B cell (primary cell): ENCODE measurements around the gene KAT2A. TPM values are rescaled to one million over a fixed set of nuclear protein-coding genes. Genes with fewer than 3 reads are reported as not detected.

ENCODE experiments used
- ATAC-seq: fragments of 200-7000 bp; cut with Tn5 transposase; one replicate; pipeline ENCODE4 v1.10.0; 2021; ENCODE audit warnings: low read depth, mild to moderate bottlenecking, moderate number of reproducible peaks, moderate library complexity
- CTCF ChIA-PET: fragments of 350-600 bp; sonication (Branson Sonifier 250); formaldehyde crosslinking; loops from one replicate; lab custom pipeline; 2021; ENCODE audit warnings: antibody characterized with exemption, inconsistent platforms; lab: Charles Lee
- POLR2A ChIA-PET: fragments of 350-600 bp; sonication (Branson Sonifier 250); formaldehyde crosslinking; loops from one replicate; lab custom pipeline; 2021; ENCODE audit warnings: antibody characterized with exemption; lab: Charles Lee
- DNase-seq: peaks from one replicate; pipeline ENCODE4 v3.0.0; 2013
- H2AFZ ChIP-seq: 2 replicates; pipeline ENCODE4 v1.6.1; 2012; ENCODE audit warnings: mild to moderate bottlenecking, low read depth, low read length; ENCODE audit not compliant: insufficient read depth, poor library complexity, severe bottlenecking
- H3K27ac ChIP-seq, 2 donors: 1 replicate in 1 of 2; 2 replicates in 1 of 2; pipeline ENCODE4 v1.5.1; 2012 to 2013; ENCODE audit warnings: low read length in 2 of 2, mild to moderate bottlenecking in 2 of 2, moderate library complexity in 1 of 2
- H3K27me3 ChIP-seq, 4 experiments: fragments of 200-600 bp in 1 of 4; sonication (generic) in 1 of 4; replicated peaks in 1 of 4; 1 replicate in 2 of 4; 2 replicates in 2 of 4; pipeline versions ENCODE4 v1.6.1 to v1.7.0; 2013 to 2016; ENCODE audit warnings: low read length in 3 of 4, mild to moderate bottlenecking in 2 of 4, mixed read lengths in 1 of 4, moderate library complexity in 1 of 4; ENCODE audit not compliant: insufficient read depth in 4 of 4, control insufficient read depth in 3 of 4; ENCODE audit errors: control extremely low read depth in 1 of 4
- H3K36me3 ChIP-seq, 2 experiments: replicated peaks in 1 of 2; 1 replicate in 1 of 2; 2 replicates in 1 of 2; pipeline versions ENCODE4 v1.6.1 to v1.7.1; 2013; ENCODE audit warnings: low read length in 1 of 2; ENCODE audit not compliant: insufficient read depth in 2 of 2, control insufficient read depth in 1 of 2; ENCODE audit errors: control extremely low read depth in 1 of 2, extremely low read depth in 1 of 2
- H3K4me1 ChIP-seq, 2 donors: fragments of 200-600 bp in 1 of 2; sonication (generic) in 1 of 2; 1 replicate in 1 of 2; 2 replicates in 1 of 2; pipeline versions ENCODE4 v1.5.1 to v1.6.1; 2013 to 2017; ENCODE audit warnings: low read length in 2 of 2; ENCODE audit not compliant: control insufficient read depth in 2 of 2, insufficient read depth in 2 of 2
- H3K4me2 ChIP-seq: replicated peaks from 2 replicates; pipeline ENCODE3; 2012; ENCODE audit warnings: mild to moderate bottlenecking, low read depth, low read length; ENCODE audit not compliant: poor library complexity, severe bottlenecking
- H3K4me3 ChIP-seq, 5 experiments: fragments of 200-600 bp in 1 of 5; sonication (generic) in 1 of 5; 1 replicate in 3 of 5; 2 replicates in 2 of 5; pipeline versions ENCODE4 v1.5.1 to v1.7.0; 2011 to 2016; ENCODE audit warnings: low read length in 4 of 5, mild to moderate bottlenecking in 4 of 5, low read depth in 2 of 5, control low read depth in 1 of 5, moderate library complexity in 1 of 5; ENCODE audit not compliant: insufficient read depth in 1 of 5; ENCODE audit errors: control extremely low read depth in 1 of 5, extremely low read depth in 1 of 5
- H3K79me2 ChIP-seq: fragments of 200-600 bp; sonication (generic); one replicate; pipeline ENCODE4 v1.6.0; 2016; ENCODE audit warnings: low read length; ENCODE audit not compliant: control insufficient read depth, insufficient read depth
- H3K9ac ChIP-seq: fragments of 200-600 bp; sonication (generic); 2 replicates; pipeline ENCODE4 v1.6.1; 2017; ENCODE audit warnings: mild to moderate bottlenecking, low read length, moderate library complexity
- H3K9me3 ChIP-seq, 3 donors: one replicate each; pipeline versions ENCODE4 v1.6.1 to v1.7.1; 2013; ENCODE audit warnings: low read length in 2 of 3; ENCODE audit not compliant: control insufficient read depth in 2 of 3, insufficient read depth in 1 of 3; ENCODE audit errors: control extremely low read depth in 1 of 3
- H4K20me1 ChIP-seq: 2 replicates; pipeline ENCODE4 v1.6.0; 2012; ENCODE audit warnings: mild to moderate bottlenecking, low read length; ENCODE audit not compliant: insufficient read depth, control insufficient read depth, poor library complexity, severe bottlenecking
- H3K27ac Mint-ChIP-seq: one replicate; pipeline ENCODE4 v1.8.0; 2021; ENCODE audit warnings: mixed read lengths
- H3K27me3 Mint-ChIP-seq: one replicate; pipeline ENCODE4 v1.8.0; 2021; ENCODE audit warnings: mixed read lengths
- H3K4me1 Mint-ChIP-seq: one replicate; pipeline ENCODE4 v1.8.0; 2021; ENCODE audit warnings: mixed read lengths
- H3K4me3 Mint-ChIP-seq: one replicate; pipeline ENCODE4 v1.8.0; 2021; ENCODE audit warnings: mixed read lengths
- H3K9me3 Mint-ChIP-seq: one replicate; pipeline ENCODE4 v1.8.0; 2022; ENCODE audit warnings: mixed read lengths; ENCODE audit not compliant: insufficient read depth
- CTCF ChIP-seq: fragments of 200-600 bp; IDR thresholded peaks from one replicate; pipeline ENCODE4 v1.8.0; 2022; ENCODE audit warnings: antibody characterized with exemption, mild to moderate bottlenecking
- EZH2 ChIP-seq: IDR thresholded peaks from 2 replicates; pipeline ENCODE4 v1.6.1; 2012; ENCODE audit warnings: borderline replicate concordance, low read depth, mild to moderate bottlenecking, moderate library complexity, low read length; ENCODE audit not compliant: insufficient read depth, poor library complexity, severe bottlenecking
- WGBS: methylation state at CpG from one replicate; pipeline ENCODE4 v1.1.5; 2013; ENCODE audit warnings: missing lambda C conversion rate; ENCODE audit not compliant: insufficient coverage; 5-methylcytosine and 5-hydroxymethylcytosine counted together
- intact Hi-C: fragments of 100-400 bp; cut with micrococcal nuclease; formaldehyde crosslinking; loops from one replicate; pipeline ENCODE4 v1.10.0; 2022
- polyA plus RNA-seq: library from polyadenylated mRNA; depleted of rRNA; stranded (reverse); fragments of >200 nt; gene quantifications from 2 replicates; pipeline ENCODE4 v1.2.3, GENCODE V29; 2012
- total RNA-seq, 2 donors: library from RNA; stranded (reverse); fragments of 120-200 nt in 1 of 2; gene quantifications; 1 replicate in 1 of 2; 2 replicates in 1 of 2; pipeline versions ENCODE4 v1.2.3 to v1.2.4, GENCODE V29; 2013 to 2022

The KAT2A gene
- total and polyA plus RNA-seq, 2 donors (not counting 1 experiment from before 2014, with no cell fraction given), result 66.3 to 155 TPM

GRCh38 chr17:42098730-42099399 is 22.3 kb downstream of the KAT2A start:
- intact Hi-C loops, result loop anchor here (1.0 kb wide), 1 partner anchor 8 kb away; no protein-coding TSS in a partner anchor
- Mint-ChIP-seq H3K9me3 (no peaks in the 10 kb centered on the region), H3K4me1 (peaks cover 9% of the 10 kb centered on the region), H3K4me3 (peak overlapping the region; percentile 55), H3K27me3 (peaks cover 20% of the 10 kb centered on the region), H3K27ac (no peak overlapping the region)
- Histone ChIP-seq H3K4me2 (peak overlapping the region; percentile 96), H3K4me3 (peak overlapping the region in 2 of 5 experiments; percentile 37 to 57), H3K4me1 (peaks cover 11 to 17% of the 10 kb centered on the region in 2 donors), H3K36me3 (peaks cover 0 to 8% of the 10 kb centered on the region in 2 experiments), H2AFZ (peak overlapping the region; percentile 46), H3K79me2 (no peaks in the 10 kb centered on the region), H3K9ac (no peak overlapping the region), H3K9me3 (no peaks in the 10 kb centered on the region), H3K27me3 (peaks cover 0 to 23% (median 11%) of the 10 kb centered on the region in 4 experiments), H3K27ac (no peak overlapping the region), H4K20me1 (no peaks in the 10 kb centered on the region)
- POLR2A ChIA-PET, result no interaction called here
- TF ChIP-seq CTCF, result no peak
- TF ChIP-seq EZH2, result no peak
- CTCF ChIA-PET, result interaction anchor here (0.5 to 1.8 kb wide), 5 partner anchors 17 to 78 kb away, joined by 3 to 11 read pairs (median 4); no protein-coding TSS in a partner anchor
- no peak for ATAC-seq
- DNase-seq, result peak; percentile 45
- WGBS, result 93% methylated on average over 9 of the region's 14 CpGs
